ENCODE measurements around the gene RUNX1.

DNA sequence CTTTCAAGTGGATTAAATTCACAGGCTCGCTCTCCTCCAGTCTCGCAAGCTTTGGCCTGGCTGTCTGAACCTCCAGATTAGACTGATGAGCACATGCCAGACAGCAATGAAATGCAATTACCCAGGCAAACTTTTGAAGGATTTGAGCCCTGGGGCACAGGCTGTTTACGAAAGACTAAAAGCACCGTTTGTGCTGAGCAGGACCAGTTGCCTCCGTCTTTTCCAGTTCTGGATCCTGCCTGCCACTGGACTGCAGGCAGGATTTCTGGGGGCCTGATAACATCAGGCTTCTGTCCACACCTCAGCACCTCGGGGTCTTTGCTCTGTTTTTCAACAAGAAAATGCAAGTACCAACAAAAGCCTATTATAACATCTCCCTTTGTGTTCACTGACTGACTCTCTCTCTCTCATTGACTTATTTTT lies 234.6 kb downstream of the RUNX1 start:
- TF ChIP-seq, protein P1, sequence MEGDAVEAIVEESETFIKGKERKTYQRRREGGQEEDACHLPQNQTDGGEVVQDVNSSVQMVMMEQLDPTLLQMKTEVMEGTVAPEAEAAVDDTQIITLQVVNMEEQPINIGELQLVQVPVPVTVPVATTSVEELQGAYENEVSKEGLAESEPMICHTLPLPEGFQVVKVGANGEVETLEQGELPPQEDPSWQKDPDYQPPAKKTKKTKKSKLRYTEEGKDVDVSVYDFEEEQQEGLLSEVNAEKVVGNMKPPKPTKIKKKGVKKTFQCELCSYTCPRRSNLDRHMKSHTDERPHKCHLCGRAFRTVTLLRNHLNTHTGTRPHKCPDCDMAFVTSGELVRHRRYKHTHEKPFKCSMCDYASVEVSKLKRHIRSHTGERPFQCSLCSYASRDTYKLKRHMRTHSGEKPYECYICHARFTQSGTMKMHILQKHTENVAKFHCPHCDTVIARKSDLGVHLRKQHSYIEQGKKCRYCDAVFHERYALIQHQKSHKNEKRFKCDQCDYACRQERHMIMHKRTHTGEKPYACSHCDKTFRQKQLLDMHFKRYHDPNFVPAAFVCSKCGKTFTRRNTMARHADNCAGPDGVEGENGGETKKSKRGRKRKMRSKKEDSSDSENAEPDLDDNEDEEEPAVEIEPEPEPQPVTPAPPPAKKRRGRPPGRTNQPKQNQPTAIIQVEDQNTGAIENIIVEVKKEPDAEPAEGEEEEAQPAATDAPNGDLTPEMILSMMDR (IDR thresholded peaks at IDR 0.05) = no peak
- TF ChIP-seq POLR2A (IDR thresholded peaks at IDR 0.05) = no peak
